Activated CD8-positive, alpha-beta T cell treated with anti-CD3 and anti-CD28 coated beads for 36 hours (primary cell): Measurements from ENCODE around the gene SAP30L. TPM values are rescaled to one million over a fixed set of nuclear protein-coding genes. Genes with fewer than 3 reads are reported as not detected.

Experiments
- ATAC-seq: fragments of 200-7000 bp; cut with Tn5 transposase; one replicate; pipeline ENCODE4 v1.10.0; 2021; ENCODE audit warnings: mild to moderate bottlenecking, moderate library complexity
- CTCF ChIA-PET: fragments of 350-600 bp; sonication (Branson Sonifier 250); formaldehyde crosslinking; loops from one replicate; lab custom pipeline; 2021; ENCODE audit warnings: antibody characterized with exemption; lab: Charles Lee
- POLR2A ChIA-PET: fragments of 350-600 bp; sonication (Branson Sonifier 250); formaldehyde crosslinking; loops from one replicate; lab custom pipeline; 2021; ENCODE audit warnings: antibody characterized with exemption; lab: Charles Lee
- DNase-seq: peaks from one replicate; pipeline ENCODE4 v3.0.0-alpha.2; 2020
- H3K27ac Mint-ChIP-seq: one replicate; pipeline ENCODE4 v1.8.0; 2021; ENCODE audit warnings: mild to moderate bottlenecking, mixed read lengths
- H3K27me3 Mint-ChIP-seq: one replicate; pipeline ENCODE4 v1.8.0; 2021; ENCODE audit warnings: mixed read lengths
- H3K36me3 Mint-ChIP-seq: one replicate; pipeline ENCODE4 v1.8.0; 2021; ENCODE audit warnings: low read depth, mixed read lengths
- H3K4me1 Mint-ChIP-seq: one replicate; pipeline ENCODE4 v1.8.0; 2021; ENCODE audit warnings: low read depth, mixed read lengths
- H3K4me3 Mint-ChIP-seq: one replicate; pipeline ENCODE4 v1.8.0; 2021; ENCODE audit warnings: mild to moderate bottlenecking, moderate library complexity, mixed read lengths
- H3K9me3 Mint-ChIP-seq: one replicate; pipeline ENCODE4 v1.8.0; 2021; ENCODE audit warnings: mixed read lengths
- intact Hi-C: fragments of 100-400 bp; cut with micrococcal nuclease; formaldehyde crosslinking; loops from one replicate; pipeline ENCODE4 v1.10.0; 2022
- total RNA-seq, 2 experiments: library from RNA; stranded (reverse); gene quantifications; one replicate each; pipeline ENCODE4 v1.2.3, GENCODE V29; 2021
- TF ChIP-seq, protein P1 (sequence below): fragments of 200-600 bp; IDR thresholded peaks from one replicate; pipeline ENCODE4 v1.8.0; 2022; ENCODE audit warnings: antibody characterized with exemption, mild to moderate bottlenecking

Gene SAP30L
- total RNA-seq, 2 experiments from 2014 or later: 24.6 to 31.7 TPM

DNA sequence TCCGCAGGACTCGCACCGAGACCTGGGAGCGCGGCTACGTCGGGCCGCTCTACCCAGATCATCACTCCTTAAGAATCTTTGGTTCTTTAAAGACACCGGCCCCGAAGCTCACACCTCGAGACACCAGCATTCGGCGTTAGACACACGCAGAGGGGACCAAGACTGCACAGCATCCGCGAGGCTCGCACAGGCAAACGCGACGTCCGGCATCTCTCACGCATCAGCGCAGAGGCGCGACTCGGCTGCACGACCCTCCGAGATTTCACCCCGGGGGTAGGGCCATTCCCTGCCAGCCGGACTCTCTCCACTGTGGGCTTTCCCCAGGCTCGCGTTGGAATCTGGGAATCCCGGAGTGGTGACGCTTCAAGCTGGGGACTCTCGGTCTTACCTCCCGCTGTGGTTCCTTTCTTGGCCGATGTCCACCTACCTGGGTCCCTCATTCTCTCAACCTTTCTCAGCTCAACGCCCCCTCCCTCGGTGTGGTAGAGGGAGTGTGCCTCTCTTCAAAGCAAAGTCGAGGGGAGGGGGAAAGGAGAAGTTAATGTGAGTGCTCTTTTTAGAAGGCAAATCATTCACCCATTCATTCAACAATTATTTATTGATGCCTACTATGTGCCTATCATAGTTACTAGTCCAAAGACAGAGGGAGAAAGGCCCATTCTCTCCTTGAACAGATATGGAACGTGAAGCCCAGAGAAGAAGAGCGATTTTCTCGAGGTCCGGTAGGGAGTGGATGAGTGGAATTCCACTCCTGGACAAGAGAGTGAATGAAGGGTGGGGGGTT lies 33.6 kb downstream of the SAP30L start:
- no peak overlapping the region for H3K27ac Mint-ChIP-seq
- peaks cover 42% of the 10 kb centered on the region for H3K4me1 Mint-ChIP-seq
- intact Hi-C loops: no loop called here
- POLR2A ChIA-PET: interaction anchor here (1.3 kb wide), 1 partner anchor 45 kb away, joined by 3 read pairs; no protein-coding TSS in a partner anchor
- ATAC-seq (no peak), DNase-seq (no peak)
- TF ChIP-seq, protein P1, sequence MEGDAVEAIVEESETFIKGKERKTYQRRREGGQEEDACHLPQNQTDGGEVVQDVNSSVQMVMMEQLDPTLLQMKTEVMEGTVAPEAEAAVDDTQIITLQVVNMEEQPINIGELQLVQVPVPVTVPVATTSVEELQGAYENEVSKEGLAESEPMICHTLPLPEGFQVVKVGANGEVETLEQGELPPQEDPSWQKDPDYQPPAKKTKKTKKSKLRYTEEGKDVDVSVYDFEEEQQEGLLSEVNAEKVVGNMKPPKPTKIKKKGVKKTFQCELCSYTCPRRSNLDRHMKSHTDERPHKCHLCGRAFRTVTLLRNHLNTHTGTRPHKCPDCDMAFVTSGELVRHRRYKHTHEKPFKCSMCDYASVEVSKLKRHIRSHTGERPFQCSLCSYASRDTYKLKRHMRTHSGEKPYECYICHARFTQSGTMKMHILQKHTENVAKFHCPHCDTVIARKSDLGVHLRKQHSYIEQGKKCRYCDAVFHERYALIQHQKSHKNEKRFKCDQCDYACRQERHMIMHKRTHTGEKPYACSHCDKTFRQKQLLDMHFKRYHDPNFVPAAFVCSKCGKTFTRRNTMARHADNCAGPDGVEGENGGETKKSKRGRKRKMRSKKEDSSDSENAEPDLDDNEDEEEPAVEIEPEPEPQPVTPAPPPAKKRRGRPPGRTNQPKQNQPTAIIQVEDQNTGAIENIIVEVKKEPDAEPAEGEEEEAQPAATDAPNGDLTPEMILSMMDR: no peak
- no peaks in the 10 kb centered on the region for H3K9me3 Mint-ChIP-seq
- peak overlapping the region; percentile 20 for H3K4me3 Mint-ChIP-seq
- peaks cover 89% of the 10 kb centered on the region for H3K27me3 Mint-ChIP-seq
- CTCF ChIA-PET: interaction anchor here (1.8 kb wide), 1 partner anchor 11 kb away, joined by 4 read pairs; no protein-coding TSS in a partner anchor
- no peaks in the 10 kb centered on the region for H3K36me3 Mint-ChIP-seq

DNA sequence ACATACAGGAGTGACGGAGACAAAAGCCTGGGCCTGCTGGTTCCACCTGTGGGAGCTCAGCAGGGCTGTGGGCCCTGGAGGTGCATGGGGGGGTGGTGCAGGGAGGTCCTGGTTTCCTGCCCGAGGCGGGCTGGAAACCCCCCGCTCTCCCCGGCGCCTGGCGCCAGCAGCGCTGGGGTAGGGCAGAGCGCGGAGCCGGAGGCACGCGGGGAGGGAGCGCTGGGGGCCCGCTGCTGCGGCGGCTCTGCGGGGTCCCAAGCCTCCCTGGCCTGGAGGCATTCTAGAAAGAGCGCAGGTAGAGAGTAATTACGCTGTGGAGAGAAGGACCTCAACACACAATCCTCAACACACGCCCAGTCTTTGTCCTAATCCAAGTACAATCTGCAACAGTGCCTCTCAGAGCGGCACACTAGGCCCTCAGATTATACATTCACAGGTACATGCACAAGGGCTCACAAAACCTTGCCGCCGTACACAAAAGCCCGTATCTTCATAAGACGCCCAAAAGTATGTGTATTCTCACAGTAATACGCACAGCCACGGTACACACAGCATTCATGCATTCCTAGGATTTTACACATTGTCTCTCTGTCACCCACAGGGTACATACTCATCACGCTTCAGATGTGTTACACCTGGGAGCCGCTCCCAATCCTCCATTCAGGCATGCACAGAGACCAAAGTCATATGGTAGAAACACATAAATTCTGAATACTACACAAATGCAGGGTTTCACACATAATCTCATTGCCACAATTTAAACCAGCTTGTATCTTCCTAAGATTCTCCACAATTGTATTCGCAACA lies 34.4 kb downstream of the SAP30L start:
- ChIA-PET CTCF (interaction anchor here (2.6 kb wide), 1 partner anchor 12 kb away, joined by 7 read pairs; no protein-coding TSS in a partner anchor), POLR2A (interaction anchor here (1.3 kb wide), 1 partner anchor 44 kb away, joined by 3 read pairs; no protein-coding TSS in a partner anchor)
- no peaks in the 10 kb centered on the region for H3K36me3 Mint-ChIP-seq
- H3K4me3 Mint-ChIP-seq: no peak overlapping the region
- no peak for DNase-seq
- peaks cover 34% of the 10 kb centered on the region for H3K4me1 Mint-ChIP-seq
- no peaks in the 10 kb centered on the region for H3K9me3 Mint-ChIP-seq
- peak; percentile 44 for ATAC-seq
- TF ChIP-seq, protein P1: no peak
- peaks cover 89% of the 10 kb centered on the region for H3K27me3 Mint-ChIP-seq
- no peak overlapping the region for H3K27ac Mint-ChIP-seq
- intact Hi-C loops: loop anchor here (5.0 kb wide), 1 partner anchor 127 kb away; no protein-coding TSS in a partner anchor

DNA sequence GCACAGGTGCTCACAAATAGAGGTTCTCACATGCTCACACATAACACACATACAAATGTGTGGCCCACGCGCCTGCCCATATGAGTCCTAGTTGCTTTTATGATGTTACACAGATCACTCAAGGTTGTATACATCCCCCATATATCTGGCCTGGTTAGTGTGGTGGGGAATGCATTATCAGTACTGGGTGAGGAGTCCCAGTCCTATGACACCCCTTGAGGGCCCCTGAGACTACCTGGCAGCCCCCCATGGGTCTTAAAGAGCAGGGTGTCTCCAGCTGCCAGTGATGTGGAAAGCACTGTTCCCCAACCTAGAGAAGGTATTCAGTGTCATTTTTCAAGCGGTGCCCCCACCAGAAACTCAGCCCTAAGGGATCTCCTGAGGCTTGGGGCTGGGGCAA lies 35.0 kb downstream of the SAP30L start:
- POLR2A ChIA-PET: no interaction called here
- Mint-ChIP-seq H3K9me3 (no peaks in the 10 kb centered on the region), H3K27me3 (peaks cover 90% of the 10 kb centered on the region), H3K36me3 (no peaks in the 10 kb centered on the region), H3K27ac (no peak overlapping the region), H3K4me3 (no peak overlapping the region), H3K4me1 (peaks cover 31% of the 10 kb centered on the region)
- CTCF ChIA-PET: interaction anchor here (2.6 kb wide), 1 partner anchor 13 kb away, joined by 7 read pairs; no protein-coding TSS in a partner anchor
- peak; percentile 8 for ATAC-seq
- no peak for DNase-seq
- TF ChIP-seq, protein P1: no peak
- intact Hi-C loops: loop anchor here (5.0 kb wide), 1 partner anchor 126 kb away; no protein-coding TSS in a partner anchor

DNA sequence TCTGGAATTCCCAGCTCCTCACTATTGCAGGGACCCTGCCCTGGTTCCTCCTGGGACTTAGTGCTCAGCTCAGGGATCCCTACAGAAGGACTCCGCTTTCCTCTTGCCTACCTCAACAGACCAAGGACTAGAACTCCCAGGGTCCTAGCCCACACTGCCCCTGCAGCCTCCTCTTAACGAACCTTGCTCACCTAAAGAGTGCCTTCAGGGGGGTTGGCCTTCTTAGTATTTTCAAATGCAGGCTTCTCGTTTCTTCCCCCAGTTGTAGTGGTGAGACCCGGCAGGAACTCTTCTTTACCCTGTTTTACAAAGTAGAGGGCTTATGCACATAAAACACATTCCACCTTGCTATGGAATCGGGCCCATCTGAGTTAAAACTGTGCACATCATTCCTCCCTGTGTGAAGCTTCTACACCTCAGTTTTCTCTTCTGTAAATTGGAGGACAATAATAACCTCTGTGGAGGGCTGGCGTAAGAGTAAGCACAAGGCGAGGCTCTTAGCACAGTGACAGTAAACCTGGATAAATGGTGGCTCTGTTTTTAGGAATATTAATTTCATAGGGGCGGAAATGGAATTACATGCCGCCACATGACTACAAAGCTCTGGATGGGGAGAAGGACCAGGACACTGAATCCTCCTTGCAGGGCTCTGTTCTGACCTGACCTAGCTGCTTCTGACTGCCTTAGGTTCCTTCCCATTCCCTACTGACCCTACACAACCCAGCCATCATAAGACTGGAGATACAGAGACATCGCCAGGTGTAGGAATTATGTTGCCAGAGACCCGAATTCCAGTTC lies 36.0 kb downstream of the SAP30L start:
- Mint-ChIP-seq H3K4me1 (peaks cover 34% of the 10 kb centered on the region), H3K27me3 (peaks cover 91% of the 10 kb centered on the region), H3K27ac (no peak overlapping the region), H3K36me3 (no peaks in the 10 kb centered on the region), H3K9me3 (no peaks in the 10 kb centered on the region), H3K4me3 (no peak overlapping the region)
- no peak for DNase-seq
- no peak for ATAC-seq
- ChIA-PET CTCF (interaction anchor here (2.6 kb wide), 1 partner anchor 14 kb away, joined by 7 read pairs; no protein-coding TSS in a partner anchor), POLR2A (no interaction called here)
- intact Hi-C loops: loop anchor here (5.0 kb wide), 1 partner anchor 126 kb away; no protein-coding TSS in a partner anchor
- TF ChIP-seq, protein P1: no peak
